Endodermal cell (in vitro differentiated cells): ENCODE results near the gene SLC38A7. TPM values are rescaled to one million over a fixed set of nuclear protein-coding genes. Genes with fewer than 3 reads are reported as not detected.
A peak's percentile ranks its signal among the peaks of the same experiment; 100 is the strongest.
"Not testable (repeated sequence)": the region's sequence is repeated elsewhere in the genome, so short reads cannot be mapped to it uniquely, and the experiment has no call there.

Experiments used
- DNase-seq: peaks from one replicate; pipeline ENCODE4 v3.0.0-alpha.2; 2017
- H3K27ac ChIP-seq: 2 replicates; pipeline ENCODE4 v1.5.1; 2013; ENCODE audit warnings: mild to moderate bottlenecking, low read depth, low read length, moderate library complexity
- H3K27me3 ChIP-seq: 2 replicates; pipeline ENCODE4 v1.6.1; 2013; ENCODE audit warnings: mild to moderate bottlenecking, low read length, moderate library complexity; ENCODE audit not compliant: insufficient read depth, control insufficient read depth, poor library complexity, severe bottlenecking
- H3K36me3 ChIP-seq: 2 replicates; pipeline ENCODE4 v1.7.0; 2013; ENCODE audit warnings: mild to moderate bottlenecking, low read length, moderate library complexity; ENCODE audit not compliant: control insufficient read depth, insufficient read depth
- H3K4me1 ChIP-seq: one replicate; pipeline ENCODE4 v1.7.0; 2013; ENCODE audit warnings: low read length; ENCODE audit not compliant: control insufficient read depth, insufficient read depth
- H3K4me3 ChIP-seq: 2 replicates; pipeline ENCODE4 v1.5.1; 2013; ENCODE audit warnings: mild to moderate bottlenecking, low read length, moderate library complexity
- H3K9ac ChIP-seq: 2 replicates; pipeline ENCODE4 v1.6.1; 2013; ENCODE audit warnings: mild to moderate bottlenecking, low read length, moderate library complexity; ENCODE audit not compliant: poor library complexity, severe bottlenecking; ENCODE audit errors: extremely low read depth
- H3K9me3 ChIP-seq: 2 replicates; pipeline ENCODE4 v1.6.1; 2013; ENCODE audit warnings: mild to moderate bottlenecking, low read length, moderate library complexity; ENCODE audit not compliant: control insufficient read depth
- H3K27ac Mint-ChIP-seq: 2 replicates; pipeline ENCODE4 v1.8.0; 2020; ENCODE audit warnings: mixed read lengths
- H3K27me3 Mint-ChIP-seq: 2 replicates; pipeline ENCODE4 v1.8.0; 2021; ENCODE audit warnings: mild to moderate bottlenecking, mixed read lengths; ENCODE audit not compliant: insufficient read depth
- H3K36me3 Mint-ChIP-seq: 2 replicates; pipeline ENCODE4 v1.8.0; 2020; ENCODE audit warnings: low read depth, mixed read lengths
- H3K4me1 Mint-ChIP-seq: 2 replicates; pipeline ENCODE4 v1.8.0; 2020; ENCODE audit warnings: mixed read lengths
- H3K4me3 Mint-ChIP-seq: 2 replicates; pipeline ENCODE4 v1.8.0; 2020; ENCODE audit warnings: mild to moderate bottlenecking, moderate library complexity, mixed read lengths
- H3K9me3 Mint-ChIP-seq: 2 replicates; pipeline ENCODE4 v1.8.0; 2020; ENCODE audit warnings: mild to moderate bottlenecking, mixed read lengths
- CTCF ChIP-seq: fragments of 200-600 bp; sonication (generic); conservative IDR thresholded peaks from 2 replicates; pipeline ENCODE4 v1.5.0; 2021; ENCODE audit warnings: antibody characterized with exemption, mild to moderate bottlenecking
- WGBS, 2 experiments: methylation state at CpG; one replicate each; pipeline versions ENCODE4 v1.1.5 to v1.1.7; 2013; ENCODE audit warnings: missing lambda C conversion rate in 2 of 2, mixed read lengths in 1 of 2; ENCODE audit not compliant: insufficient coverage in 1 of 2, insufficient read length in 1 of 2; 5-methylcytosine and 5-hydroxymethylcytosine counted together
- total RNA-seq, 2 donors: library from RNA; stranded (reverse); fragmentation: NEBNext Ultra II Directional in 1 of 2; extraction: Animal tissue kit (Norgen Biotek cat#: 25700) in 1 of 2; gene quantifications; 2 replicates in 1 of 2; 3 replicates in 1 of 2; pipeline ENCODE4 v1.2.1, GENCODE V29; 2021

SLC38A7 gene
- total RNA-seq, 2 donors from 2014 or later: 42.5 to 53.8 TPM

- Mint-ChIP-seq H3K4me1 (no peaks in the 10 kb centered on the region), H3K4me3 (no peak overlapping the region), H3K27ac (peak overlapping the region; percentile 29), H3K9me3 (no peaks in the 10 kb centered on the region), H3K27me3 (no peaks in the 10 kb centered on the region), H3K36me3 (peaks cover 25% of the 10 kb centered on the region)
- no peak for TF ChIP-seq CTCF
- H3K9me3 ChIP-seq: no peaks in the 10 kb centered on the region
- WGBS, 2 experiments: 86 to 90% methylated on average over 6 to 8 of the region's 8 CpGs
- H3K9ac ChIP-seq: no peak overlapping the region
- H3K27ac ChIP-seq: no peak overlapping the region
- no peaks in the 10 kb centered on the region for H3K36me3 ChIP-seq
- DNase-seq: no peak
- no peak overlapping the region for H3K4me3 ChIP-seq
- no peaks in the 10 kb centered on the region for H3K27me3 ChIP-seq
- no peaks in the 10 kb centered on the region for H3K4me1 ChIP-seq
These were observed 19.4 kb downstream of the SLC38A7 start for GRCh38 chr16:58665200-58665599.

DNA sequence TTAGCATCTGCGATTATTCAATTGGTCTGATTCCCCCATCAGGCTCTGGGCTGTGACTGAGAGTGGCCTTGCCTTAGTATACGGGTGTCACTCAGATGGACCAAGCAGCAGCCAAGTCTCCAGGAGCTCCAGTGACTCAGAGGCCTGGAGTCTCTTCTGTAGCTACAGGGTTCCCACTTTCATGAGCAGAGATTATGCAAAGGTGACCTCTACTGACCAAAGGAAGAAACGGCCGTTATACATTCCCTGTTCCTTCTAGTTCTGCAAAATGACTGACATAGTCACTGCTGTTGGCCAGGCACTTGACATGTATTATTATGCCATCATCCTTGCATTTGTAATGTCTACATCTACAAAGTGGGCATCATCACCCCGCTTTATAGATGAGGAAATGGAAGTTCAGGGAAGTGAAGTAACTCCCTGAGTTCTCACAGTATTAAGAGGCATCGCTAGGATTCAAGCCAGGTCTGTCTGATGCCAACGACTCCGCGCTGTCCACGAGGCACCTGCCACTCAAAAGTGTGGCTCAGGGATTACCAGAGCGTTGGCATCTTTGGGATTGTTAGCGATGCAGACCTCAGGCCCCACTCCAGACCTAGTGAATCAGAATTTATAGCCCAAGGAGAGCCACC is 23.3 kb downstream of the SLC38A7 start:
- Histone ChIP-seq H3K27me3 (no peaks in the 10 kb centered on the region), H3K36me3 (no peaks in the 10 kb centered on the region), H3K4me1 (no peaks in the 10 kb centered on the region), H3K9ac (no peak overlapping the region), H3K27ac (no peak overlapping the region), H3K9me3 (no peaks in the 10 kb centered on the region), H3K4me3 (no peak overlapping the region)
- peak overlapping the region; percentile 58 for H3K27ac Mint-ChIP-seq
- no peaks in the 10 kb centered on the region for H3K4me1 Mint-ChIP-seq
- H3K4me3 Mint-ChIP-seq: no peak overlapping the region
- TF ChIP-seq CTCF: peak; percentile 82
- peak; percentile 81 for DNase-seq
- 10 to 50% methylated on average over 7 to 12 of the region's 12 CpGs for WGBS, 2 experiments
- no peaks in the 10 kb centered on the region for H3K27me3 Mint-ChIP-seq
- H3K36me3 Mint-ChIP-seq: peaks cover 2% of the 10 kb centered on the region
- no peaks in the 10 kb centered on the region for H3K9me3 Mint-ChIP-seq

GRCh38 chr16:58659911-58660310 is 24.7 kb downstream of the SLC38A7 start:
- H3K4me3 Mint-ChIP-seq, H3K9me3 Mint-ChIP-seq: not testable (repeated sequence)

DNA sequence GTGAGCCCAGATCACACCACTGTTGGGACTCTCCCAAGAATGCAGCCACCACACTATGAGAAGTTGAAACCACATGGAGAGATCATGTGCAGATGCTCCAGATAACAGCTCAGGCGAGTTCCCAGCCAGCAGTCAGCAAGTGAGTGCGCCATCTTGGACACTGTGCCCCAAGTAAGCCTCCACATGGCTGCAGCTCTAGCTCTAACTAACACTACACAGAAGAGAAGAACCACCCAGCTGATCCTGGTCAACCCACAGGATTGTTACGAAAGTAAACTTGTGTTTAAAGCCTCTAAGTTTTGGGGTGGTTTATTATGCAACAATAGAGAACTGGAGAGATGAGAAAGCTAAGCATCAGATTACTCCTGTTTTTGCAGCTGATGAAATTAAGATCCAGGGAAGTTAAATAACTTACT is 25.8 kb downstream of the SLC38A7 start:
- WGBS, 2 experiments: 92 to 100% methylated on average over 1 to 3 of the region's 3 CpGs
- DNase-seq: no peak
- Mint-ChIP-seq H3K4me1 (no peaks in the 10 kb centered on the region), H3K9me3 (no peaks in the 10 kb centered on the region), H3K36me3 (no peaks in the 10 kb centered on the region), H3K4me3 (no peak overlapping the region), H3K27me3 (peaks cover 3% of the 10 kb centered on the region), H3K27ac (no peak overlapping the region)
- no peak for TF ChIP-seq CTCF
- Histone ChIP-seq H3K4me3 (no peak overlapping the region), H3K4me1 (no peaks in the 10 kb centered on the region), H3K27me3 (no peaks in the 10 kb centered on the region), H3K36me3 (no peaks in the 10 kb centered on the region), H3K9ac (no peak overlapping the region), H3K9me3 (no peaks in the 10 kb centered on the region), H3K27ac (no peak overlapping the region)

More at GRCh38 chr16:58659911-58660310, 24.7 kb downstream of the SLC38A7 start:
- H3K9me3 ChIP-seq, H3K4me1 Mint-ChIP-seq, H3K4me1 ChIP-seq, H3K4me3 ChIP-seq, H3K36me3 ChIP-seq, H3K27me3 ChIP-seq, DNase-seq, H3K36me3 Mint-ChIP-seq, H3K9ac ChIP-seq, H3K27ac Mint-ChIP-seq, H3K27ac ChIP-seq, H3K27me3 Mint-ChIP-seq: not testable (repeated sequence)
- WGBS, 2 experiments: 95 to 96% methylated on average over 4 to 11 of the region's 11 CpGs
